Femur (tissue), 1 donor: ENCODE measurements around the gene ARL13A.
A peak's percentile ranks its signal among the peaks of the same experiment; 100 is the strongest.
"Not testable (repeated sequence)": the region's sequence is repeated elsewhere in the genome, so short reads cannot be mapped to it uniquely, and the experiment has no call there.

Experiments
- DNase-seq: peaks from one replicate; pipeline ENCODE4 v3.0.0-alpha.2; 2017

Gene ARL13A

GRCh38 chrX:100969408-100969807 lies at the start of gene ARL13A:
Gene ARL13A (plus strand): TSS chrX:100969708. CDS start chrX:100973690, 3,982 bp downstream.
- no peak for DNase-seq

DNA sequence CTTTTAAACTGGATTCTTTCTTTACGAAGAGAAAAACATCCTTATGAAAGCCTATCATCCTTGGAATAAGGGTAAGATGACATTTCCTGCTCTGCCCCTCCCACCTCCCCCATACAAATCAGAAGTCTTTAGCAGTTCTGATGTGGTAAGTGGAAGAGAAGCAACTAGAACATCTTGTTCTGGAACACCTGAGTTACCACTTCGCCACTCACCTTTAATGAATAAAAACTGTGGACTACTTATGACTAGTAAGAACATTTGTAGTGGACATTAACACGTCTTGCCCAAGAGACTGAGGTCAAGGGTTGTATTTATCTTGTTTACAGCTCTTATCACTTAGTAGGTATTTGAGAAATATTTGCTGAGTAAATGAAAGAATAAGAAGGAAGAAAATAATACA lies 45.1 kb upstream of the ARL13A start:
- DNase-seq = no peak

DNA sequence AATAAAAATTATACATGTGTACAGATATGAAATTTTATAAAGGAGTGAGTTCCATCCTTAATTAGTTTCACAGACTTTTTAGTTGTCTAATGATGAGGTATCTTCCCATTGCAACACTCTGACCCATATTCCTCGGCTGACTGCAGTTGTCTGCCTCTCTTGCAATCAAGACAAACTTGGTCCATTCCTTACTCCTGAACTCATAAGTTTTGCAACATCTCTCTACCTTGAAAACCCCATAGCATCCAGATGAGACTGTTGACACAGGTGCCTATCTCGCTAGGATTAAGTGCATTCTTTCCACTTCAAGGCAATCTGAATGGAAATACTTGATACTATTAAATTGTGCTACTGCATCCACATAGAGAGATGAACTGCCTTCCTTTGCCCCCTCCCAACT lies 43.1 kb upstream of the ARL13A start:
- no peak for DNase-seq

- DNase-seq = peak; percentile 28
These were observed 40.6 kb upstream of the ARL13A start, which contains the start of gene XKRX for GRCh38 chrX:100928660-100929613. Gene XKRX (minus strand): TSS chrX:100928917. CDS start chrX:100928304, 613 bp downstream.

DNA sequence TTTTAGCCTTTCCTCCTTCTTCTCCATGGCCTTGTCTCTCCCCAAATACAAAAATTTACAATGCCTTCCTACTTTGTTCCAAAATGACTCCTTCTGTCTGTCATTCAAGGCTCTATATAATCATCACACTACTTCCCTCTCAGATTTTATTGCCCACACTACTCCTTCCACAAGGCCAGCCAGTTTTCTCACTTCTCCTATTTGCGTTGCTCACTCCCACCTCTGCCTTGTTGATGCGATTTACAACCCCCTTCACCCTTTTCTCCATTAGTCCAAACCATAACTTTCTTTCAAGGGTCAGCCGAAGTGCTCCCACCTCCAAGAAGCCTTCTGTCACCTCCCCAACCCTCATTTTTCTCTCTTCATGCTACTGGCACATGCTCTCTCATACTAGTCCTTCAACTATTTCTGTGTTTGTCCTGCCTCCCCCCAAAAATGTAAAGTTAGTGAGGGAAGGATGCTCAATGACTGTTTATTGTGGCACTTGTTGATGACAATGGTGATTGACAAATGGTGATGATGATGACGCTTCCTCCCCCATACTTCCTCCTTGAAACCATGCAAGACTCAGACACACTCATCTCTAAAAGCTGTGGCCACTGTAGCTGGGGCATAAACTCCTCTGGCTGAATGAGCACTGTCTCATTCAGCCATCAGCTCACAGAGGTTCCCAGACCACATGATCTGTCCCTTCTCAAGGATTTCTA lies 38.1 kb upstream of the ARL13A start:
- DNase-seq = no peak

GRCh38 chrX:100931925-100932285 lies 37.6 kb upstream of the ARL13A start:
- no peak for DNase-seq

- DNase-seq = no peak
These were observed 33.7 kb upstream of the ARL13A start for GRCh38 chrX:100935767-100936166.

GRCh38 chrX:100939333-100939732 lies 30.2 kb upstream of the ARL13A start:
- no peak for DNase-seq

GRCh38 chrX:100944601-100945000 lies 24.9 kb upstream of the ARL13A start:
- no peak for DNase-seq

GRCh38 chrX:100946299-100946927 lies 23.1 kb upstream of the ARL13A start:
- DNase-seq = no peak

DNA sequence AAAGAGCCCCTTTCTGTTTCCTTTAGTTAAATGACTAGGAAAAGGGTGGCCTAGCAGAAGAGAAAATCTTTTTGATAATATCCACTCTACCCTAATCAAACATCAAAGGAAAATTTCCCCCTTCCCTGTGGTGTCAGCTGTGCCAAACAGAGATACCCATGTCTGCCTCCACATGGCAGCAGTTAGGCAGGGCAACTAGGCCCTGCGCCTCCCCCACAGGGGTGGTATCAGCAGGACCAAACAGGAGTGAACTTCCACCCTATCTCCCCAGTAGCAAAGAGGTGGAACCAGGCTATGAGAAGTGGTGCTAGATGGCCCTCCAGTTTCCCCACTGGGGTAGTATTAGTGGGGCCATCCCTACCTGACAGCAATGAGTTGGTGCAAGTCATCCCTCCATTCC lies 21.0 kb upstream of the ARL13A start:
- DNase-seq = no peak

DNA sequence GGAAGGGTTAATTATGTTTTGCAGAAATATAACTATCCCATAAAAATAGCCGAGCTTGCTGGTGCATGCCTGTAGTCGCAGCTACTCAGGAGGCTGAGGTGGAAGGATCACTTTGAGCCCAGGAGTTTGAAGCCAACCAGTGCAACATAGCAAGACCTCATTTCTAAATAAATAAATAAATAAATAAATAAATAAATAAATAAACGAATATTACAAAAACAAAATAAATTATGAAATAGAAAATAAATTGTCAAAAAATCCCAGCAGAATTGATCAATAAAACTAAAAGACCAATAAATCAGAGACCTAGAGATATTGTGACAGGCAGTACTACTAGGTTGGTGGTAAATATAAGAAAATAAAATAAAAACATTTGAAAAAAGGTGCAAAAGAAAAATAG lies 6.7 kb upstream of the ARL13A start:
- DNase-seq = no peak

DNA sequence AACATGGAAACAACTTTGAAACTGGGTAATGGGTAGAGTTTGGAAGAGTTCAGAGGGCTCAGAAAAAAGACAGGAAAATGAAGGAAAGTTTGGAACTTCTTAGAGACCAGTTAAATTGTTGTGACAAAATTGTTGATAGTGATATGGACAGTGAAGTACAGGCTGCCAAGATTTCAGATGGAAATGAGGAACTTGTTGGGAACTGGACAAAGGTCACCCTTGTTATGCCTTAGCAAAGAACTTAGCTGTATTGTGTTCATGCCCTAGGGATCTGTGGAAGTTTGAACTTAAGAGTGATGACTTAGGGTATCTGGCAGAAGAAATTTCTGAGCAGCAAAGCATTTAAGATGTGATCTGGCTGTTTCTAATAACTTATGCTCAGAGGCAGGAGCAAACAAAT lies 5.1 kb upstream of the ARL13A start:
- no peak for DNase-seq

DNA sequence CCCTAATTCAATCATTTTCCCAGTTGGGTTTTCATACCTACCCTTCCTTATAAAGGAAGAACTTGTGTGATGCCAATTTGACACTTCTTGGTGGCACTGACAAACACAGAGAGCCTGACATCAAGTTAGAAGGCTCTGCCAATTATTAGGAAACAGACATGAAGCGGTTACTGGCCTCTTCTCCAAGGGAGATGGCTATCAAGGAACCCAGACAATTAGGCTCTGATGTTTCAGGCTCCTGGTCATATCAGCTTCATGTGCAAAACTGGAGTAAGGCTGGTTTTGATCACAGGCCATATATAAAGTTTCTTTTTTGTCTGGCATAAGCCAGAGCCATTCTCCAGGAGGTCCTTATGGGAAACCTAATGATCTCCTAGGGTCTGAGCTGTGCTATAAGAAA lies 428 bp downstream of the ARL13A start:
- no peak for DNase-seq

- no peak for DNase-seq
These were observed 3.9 kb downstream of the ARL13A start for GRCh38 chrX:100973411-100973810.

GRCh38 chrX:100975212-100975611 lies 5.7 kb downstream of the ARL13A start:
- DNase-seq = no peak

DNA sequence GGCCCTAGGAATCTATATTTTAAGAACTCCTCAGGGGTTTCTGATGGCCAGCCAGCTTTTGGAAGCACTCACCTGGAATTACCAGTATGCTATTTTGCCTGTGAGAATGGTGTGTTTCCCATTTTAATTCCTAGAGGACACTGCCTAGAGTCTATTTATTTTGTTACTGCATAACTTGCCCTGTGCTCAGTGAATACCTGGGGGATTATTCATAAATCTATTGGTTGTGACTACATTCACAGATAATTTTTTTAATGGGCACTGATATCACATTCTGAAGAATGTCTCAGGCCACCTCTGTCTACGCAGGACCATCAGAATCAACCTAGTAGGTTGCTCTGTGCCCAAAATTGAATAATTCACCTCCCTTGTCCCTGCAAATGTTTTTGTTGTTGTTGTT lies 6.7 kb downstream of the ARL13A start:
- no peak for DNase-seq

- no peak for DNase-seq
These were observed 10.5 kb downstream of the ARL13A start for GRCh38 chrX:100979881-100980607.

GRCh38 chrX:100980608-100981497 lies 11.3 kb downstream of the ARL13A start:
- DNase-seq = no peak

GRCh38 chrX:100981498-100981845 lies 12.0 kb downstream of the ARL13A start:
- not testable (repeated sequence) for DNase-seq

GRCh38 chrX:100984818-100985217 lies 15.3 kb downstream of the ARL13A start:
- no peak for DNase-seq

GRCh38 chrX:100990139-100990538 lies 20.6 kb downstream of the ARL13A start:
- DNase-seq = no peak
